ENCODE data around the gene CCR5. TPM values are rescaled to one million over a fixed set of nuclear protein-coding genes. Genes with fewer than 3 reads are reported as not detected.

Gene CCR5
- total and polyA plus RNA-seq, 4 donors: 0.06 to 0.75 (median 0.37) TPM

DNA sequence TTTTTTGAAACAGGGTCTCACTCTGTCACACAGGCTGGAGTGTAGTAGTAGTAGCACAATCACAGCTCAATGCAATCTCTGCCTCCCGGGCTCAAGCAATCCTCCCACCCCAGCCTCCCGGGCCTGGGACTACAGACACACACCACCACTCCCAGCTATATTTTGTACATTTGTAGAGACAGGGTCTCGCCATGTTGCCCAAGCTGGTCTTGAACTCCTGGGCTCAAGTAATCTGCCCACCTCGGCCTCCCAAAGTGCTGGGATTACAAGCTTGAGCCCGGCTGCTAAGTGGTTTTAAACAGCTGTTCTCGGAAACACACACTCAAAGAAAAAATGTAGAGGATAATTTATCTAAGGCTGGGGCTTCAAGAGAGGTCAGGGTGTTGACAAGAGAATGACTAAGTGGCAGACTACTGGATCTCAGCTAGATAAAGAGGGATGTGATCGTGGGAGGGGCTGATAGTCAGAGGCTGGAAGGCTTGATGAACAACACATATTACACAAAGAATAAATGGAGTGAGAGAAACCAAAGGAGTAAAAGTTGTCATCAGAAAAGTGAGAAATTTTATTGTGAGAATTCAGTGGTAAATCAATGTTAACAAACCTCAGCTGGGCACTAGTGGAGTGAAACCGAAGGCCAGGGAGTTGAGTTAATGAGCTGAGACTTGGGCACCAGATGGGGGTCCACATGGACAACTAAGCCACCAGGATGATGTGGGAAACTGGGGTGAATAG, 29.4 kb downstream of the CCR5 start:
- Histone ChIP-seq H3K27me3 (ENCODE audit: control insufficient read depth in 4 of 4, insufficient read depth in 4 of 4, low read length in 3 of 4) (no peaks in the 10 kb centered on the region), H3K4me3 (ENCODE audit: low read depth in 1 of 3, low read length in 3 of 3) (no peak overlapping the region), H3K4me1 (ENCODE audit: control insufficient read depth in 4 of 4, insufficient read depth in 4 of 4, low read length in 3 of 4) (peaks cover 0 to 5% (median 0%) of the 10 kb centered on the region in 4 donors), H3K36me3 (ENCODE audit: control insufficient read depth in 4 of 4, insufficient read depth in 3 of 4, low read depth in 1 of 4, low read length in 3 of 4) (no peaks in the 10 kb centered on the region), H3K9ac (ENCODE audit: low read depth in 1 of 2, low read length in 2 of 2) (no peak overlapping the region), H3K27ac (ENCODE audit: low read depth in 1 of 2, low read length in 2 of 2) (no peak overlapping the region), H3K9me3 (ENCODE audit: control insufficient read depth in 4 of 4, low read length in 3 of 4) (no peaks in the 10 kb centered on the region)
- WGBS: 81% methylated on average over 8 of the region's 8 CpGs
- no peak for DNase-seq (ENCODE audit: low spot score)
- TF ChIP-seq, protein P1, sequence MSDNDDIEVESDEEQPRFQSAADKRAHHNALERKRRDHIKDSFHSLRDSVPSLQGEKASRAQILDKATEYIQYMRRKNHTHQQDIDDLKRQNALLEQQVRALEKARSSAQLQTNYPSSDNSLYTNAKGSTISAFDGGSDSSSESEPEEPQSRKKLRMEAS (IDR thresholded peaks at IDR 0.05): no peak
- TF ChIP-seq HNF4G (IDR thresholded peaks at IDR 0.05) (no peak), TAF1 (conservative IDR thresholded peaks at IDR 0.05) (no peak), GABPA (IDR thresholded peaks at IDR 0.05 in 1 of 2, conservative IDR thresholded peaks at IDR 0.05 in 1 of 2) (no peak), JUND (IDR thresholded peaks at IDR 0.05) (no peak), FOXA1 (IDR thresholded peaks at IDR 0.05) (no peak), NR2F2 (IDR thresholded peaks at IDR 0.05) (no peak)
- TF ChIP-seq, protein P2, sequence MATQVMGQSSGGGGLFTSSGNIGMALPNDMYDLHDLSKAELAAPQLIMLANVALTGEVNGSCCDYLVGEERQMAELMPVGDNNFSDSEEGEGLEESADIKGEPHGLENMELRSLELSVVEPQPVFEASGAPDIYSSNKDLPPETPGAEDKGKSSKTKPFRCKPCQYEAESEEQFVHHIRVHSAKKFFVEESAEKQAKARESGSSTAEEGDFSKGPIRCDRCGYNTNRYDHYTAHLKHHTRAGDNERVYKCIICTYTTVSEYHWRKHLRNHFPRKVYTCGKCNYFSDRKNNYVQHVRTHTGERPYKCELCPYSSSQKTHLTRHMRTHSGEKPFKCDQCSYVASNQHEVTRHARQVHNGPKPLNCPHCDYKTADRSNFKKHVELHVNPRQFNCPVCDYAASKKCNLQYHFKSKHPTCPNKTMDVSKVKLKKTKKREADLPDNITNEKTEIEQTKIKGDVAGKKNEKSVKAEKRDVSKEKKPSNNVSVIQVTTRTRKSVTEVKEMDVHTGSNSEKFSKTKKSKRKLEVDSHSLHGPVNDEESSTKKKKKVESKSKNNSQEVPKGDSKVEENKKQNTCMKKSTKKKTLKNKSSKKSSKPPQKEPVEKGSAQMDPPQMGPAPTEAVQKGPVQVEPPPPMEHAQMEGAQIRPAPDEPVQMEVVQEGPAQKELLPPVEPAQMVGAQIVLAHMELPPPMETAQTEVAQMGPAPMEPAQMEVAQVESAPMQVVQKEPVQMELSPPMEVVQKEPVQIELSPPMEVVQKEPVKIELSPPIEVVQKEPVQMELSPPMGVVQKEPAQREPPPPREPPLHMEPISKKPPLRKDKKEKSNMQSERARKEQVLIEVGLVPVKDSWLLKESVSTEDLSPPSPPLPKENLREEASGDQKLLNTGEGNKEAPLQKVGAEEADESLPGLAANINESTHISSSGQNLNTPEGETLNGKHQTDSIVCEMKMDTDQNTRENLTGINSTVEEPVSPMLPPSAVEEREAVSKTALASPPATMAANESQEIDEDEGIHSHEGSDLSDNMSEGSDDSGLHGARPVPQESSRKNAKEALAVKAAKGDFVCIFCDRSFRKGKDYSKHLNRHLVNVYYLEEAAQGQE (IDR thresholded peaks at IDR 0.05): no peak
- TF ChIP-seq, protein P3, sequence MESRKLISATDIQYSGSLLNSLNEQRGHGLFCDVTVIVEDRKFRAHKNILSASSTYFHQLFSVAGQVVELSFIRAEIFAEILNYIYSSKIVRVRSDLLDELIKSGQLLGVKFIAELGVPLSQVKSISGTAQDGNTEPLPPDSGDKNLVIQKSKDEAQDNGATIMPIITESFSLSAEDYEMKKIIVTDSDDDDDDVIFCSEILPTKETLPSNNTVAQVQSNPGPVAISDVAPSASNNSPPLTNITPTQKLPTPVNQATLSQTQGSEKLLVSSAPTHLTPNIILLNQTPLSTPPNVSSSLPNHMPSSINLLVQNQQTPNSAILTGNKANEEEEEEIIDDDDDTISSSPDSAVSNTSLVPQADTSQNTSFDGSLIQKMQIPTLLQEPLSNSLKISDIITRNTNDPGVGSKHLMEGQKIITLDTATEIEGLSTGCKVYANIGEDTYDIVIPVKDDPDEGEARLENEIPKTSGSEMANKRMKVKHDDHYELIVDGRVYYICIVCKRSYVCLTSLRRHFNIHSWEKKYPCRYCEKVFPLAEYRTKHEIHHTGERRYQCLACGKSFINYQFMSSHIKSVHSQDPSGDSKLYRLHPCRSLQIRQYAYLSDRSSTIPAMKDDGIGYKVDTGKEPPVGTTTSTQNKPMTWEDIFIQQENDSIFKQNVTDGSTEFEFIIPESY (IDR thresholded peaks at IDR 0.05): no peak

DNA sequence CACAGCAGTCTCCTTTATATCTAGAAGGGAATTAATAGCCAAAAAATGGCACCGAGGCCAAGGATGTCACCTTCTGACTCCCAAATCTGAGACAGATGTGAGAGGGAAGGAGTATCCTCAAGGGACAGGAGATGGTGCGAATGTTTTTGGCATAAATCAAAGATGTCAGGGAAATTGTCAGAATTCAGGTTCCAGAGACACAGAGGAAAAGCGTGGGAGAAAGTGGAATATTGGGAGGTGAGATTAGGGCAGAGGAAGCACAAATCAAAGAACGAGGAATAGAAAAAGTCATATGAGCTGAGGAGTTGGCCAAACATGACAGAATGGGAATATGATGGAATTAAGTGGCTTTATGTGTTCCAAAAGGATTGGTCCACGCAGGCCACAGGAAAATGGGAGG, 30.1 kb downstream of the CCR5 start:
- no peaks in the 10 kb centered on the region for H3K27me3 ChIP-seq (ENCODE audit: control insufficient read depth in 4 of 4, insufficient read depth in 4 of 4, low read length in 3 of 4)
- WGBS: 89% methylated on average over 5 of the region's 5 CpGs
- DNase-seq (ENCODE audit: low spot score): no peak
- no peak overlapping the region for H3K9ac ChIP-seq (ENCODE audit: low read depth in 1 of 2, low read length in 2 of 2)
- H3K4me3 ChIP-seq (ENCODE audit: low read depth in 1 of 3, low read length in 3 of 3): no peak overlapping the region
- H3K4me1 ChIP-seq (ENCODE audit: control insufficient read depth in 4 of 4, insufficient read depth in 4 of 4, low read length in 3 of 4): peaks cover 0 to 9% (median 4%) of the 10 kb centered on the region in 4 donors
- no peaks in the 10 kb centered on the region for H3K36me3 ChIP-seq (ENCODE audit: control insufficient read depth in 4 of 4, insufficient read depth in 3 of 4, low read depth in 1 of 4, low read length in 3 of 4)
- no peak overlapping the region for H3K27ac ChIP-seq (ENCODE audit: low read depth in 1 of 2, low read length in 2 of 2)
- no peaks in the 10 kb centered on the region for H3K9me3 ChIP-seq (ENCODE audit: control insufficient read depth in 4 of 4, low read length in 3 of 4)
- TF ChIP-seq TAF1 (conservative IDR thresholded peaks at IDR 0.05): no peak
- TF ChIP-seq, protein P4, sequence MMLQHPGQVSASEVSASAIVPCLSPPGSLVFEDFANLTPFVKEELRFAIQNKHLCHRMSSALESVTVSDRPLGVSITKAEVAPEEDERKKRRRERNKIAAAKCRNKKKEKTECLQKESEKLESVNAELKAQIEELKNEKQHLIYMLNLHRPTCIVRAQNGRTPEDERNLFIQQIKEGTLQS (IDR thresholded peaks at IDR 0.05): no peak
- no peak for TF ChIP-seq JUND (IDR thresholded peaks at IDR 0.05)
- TF ChIP-seq FOXA1 (IDR thresholded peaks at IDR 0.05): no peak
- TF ChIP-seq FOXA2 (IDR thresholded peaks at IDR 0.05): no peak
- TF ChIP-seq, protein P3 (IDR thresholded peaks at IDR 0.05): no peak
- TF ChIP-seq RXRA (IDR thresholded peaks at IDR 0.05): no peak
- TF ChIP-seq, protein P5, sequence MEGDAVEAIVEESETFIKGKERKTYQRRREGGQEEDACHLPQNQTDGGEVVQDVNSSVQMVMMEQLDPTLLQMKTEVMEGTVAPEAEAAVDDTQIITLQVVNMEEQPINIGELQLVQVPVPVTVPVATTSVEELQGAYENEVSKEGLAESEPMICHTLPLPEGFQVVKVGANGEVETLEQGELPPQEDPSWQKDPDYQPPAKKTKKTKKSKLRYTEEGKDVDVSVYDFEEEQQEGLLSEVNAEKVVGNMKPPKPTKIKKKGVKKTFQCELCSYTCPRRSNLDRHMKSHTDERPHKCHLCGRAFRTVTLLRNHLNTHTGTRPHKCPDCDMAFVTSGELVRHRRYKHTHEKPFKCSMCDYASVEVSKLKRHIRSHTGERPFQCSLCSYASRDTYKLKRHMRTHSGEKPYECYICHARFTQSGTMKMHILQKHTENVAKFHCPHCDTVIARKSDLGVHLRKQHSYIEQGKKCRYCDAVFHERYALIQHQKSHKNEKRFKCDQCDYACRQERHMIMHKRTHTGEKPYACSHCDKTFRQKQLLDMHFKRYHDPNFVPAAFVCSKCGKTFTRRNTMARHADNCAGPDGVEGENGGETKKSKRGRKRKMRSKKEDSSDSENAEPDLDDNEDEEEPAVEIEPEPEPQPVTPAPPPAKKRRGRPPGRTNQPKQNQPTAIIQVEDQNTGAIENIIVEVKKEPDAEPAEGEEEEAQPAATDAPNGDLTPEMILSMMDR (IDR thresholded peaks at IDR 0.05; ENCODE audit: low read depth, low read length, missing input control): no peak
- no peak for TF ChIP-seq HNF4G (IDR thresholded peaks at IDR 0.05)
- no peak for TF ChIP-seq SP1 (IDR thresholded peaks at IDR 0.05)
- no peak for TF ChIP-seq GABPA (IDR thresholded peaks at IDR 0.05 in 1 of 2, conservative IDR thresholded peaks at IDR 0.05 in 1 of 2)
- no peak for TF ChIP-seq YY1 (IDR thresholded peaks at IDR 0.05)
- no peak for TF ChIP-seq EGR1 (IDR thresholded peaks at IDR 0.05; ENCODE audit: low read depth in 2 of 2)
- no peak for TF ChIP-seq HNF4A (conservative IDR thresholded peaks at IDR 0.05)
- TF ChIP-seq RAD21 (IDR thresholded peaks at IDR 0.05): no peak
